ENCODE results near the gene SLC22A3. TPM values are rescaled to one million over a fixed set of nuclear protein-coding genes. Genes with fewer than 3 reads are reported as not detected.

SLC22A3 gene
- total RNA-seq, 1 experiment from 2014 or later = 0.07 TPM

GRCh38 chr6:160428069-160428430 lies 79.9 kb downstream of the SLC22A3 start:
- DNase-seq (ENCODE audit: low read depth, low spot score) (no peak), ATAC-seq (no peak)
- Histone ChIP-seq H3K4me3 (replicated peaks in 1 of 2; ENCODE audit: low read depth in 1 of 2, low read length in 2 of 2) (no peak overlapping the region), H3K27ac (ENCODE audit: low read depth, low read length) (no peak overlapping the region), H4K20me1 (ENCODE audit: insufficient read depth) (no peaks in the 10 kb centered on the region), H3K9me3 (ENCODE audit: control insufficient read depth in 1 of 2, insufficient read depth in 1 of 2, low read depth in 1 of 2, low read length in 2 of 2) (no peaks in the 10 kb centered on the region), H2AFZ (ENCODE audit: low read depth, low read length, poor library complexity, severe bottlenecking) (no peak overlapping the region), H3K9ac (ENCODE audit: low read length) (no peak overlapping the region), H3K36me3 (ENCODE audit: control insufficient read depth in 1 of 2, insufficient read depth in 2 of 2, low read length in 2 of 2) (no peaks in the 10 kb centered on the region), H3K4me1 (ENCODE audit: control insufficient read depth in 1 of 2, insufficient read depth in 2 of 2, low read length in 2 of 2) (peaks cover 0 to 10% of the 10 kb centered on the region in 2 experiments; a peak in 2 of 4 replicates), H3K9me2 (ENCODE audit: insufficient read depth) (no peaks in the 10 kb centered on the region), H3K79me2 (ENCODE audit: insufficient read depth, low read length) (no peaks in the 10 kb centered on the region), H3K27me3 (ENCODE audit: insufficient read depth, low read length) (no peaks in the 10 kb centered on the region), H3K4me2 (ENCODE audit: low read length) (no peak overlapping the region)
- intact Hi-C loops (cut with micrococcal nuclease) = no loop called here
- CTCF ChIA-PET = no interaction called here
- POLR2A ChIA-PET = no interaction called here
- no TSS peak for BruUV-seq (replicated peaks)
- RAD21 ChIA-PET (ENCODE audit: low non-redundant PET in 1 of 2, low total read pairs in 2 of 2, uncharacterized antibody in 2 of 2, unreplicated experiment in 2 of 2) = no interaction called here
- no peak for TF ChIP-seq EZH2phosphoT487 (IDR thresholded peaks at IDR 0.05; ENCODE audit: borderline replicate concordance)
- TF ChIP-seq JUND (IDR thresholded peaks at IDR 0.05) = no peak
- no peak for TF ChIP-seq EGR1 (IDR thresholded peaks at IDR 0.05; ENCODE audit: low read depth)
- TF ChIP-seq ATF3 (IDR thresholded peaks at IDR 0.05) = no peak
- TF ChIP-seq SRF (IDR thresholded peaks at IDR 0.05; ENCODE audit: low read depth) = no peak
- no peak for TF ChIP-seq POLR2A (IDR thresholded peaks at IDR 0.05; ENCODE audit: borderline replicate concordance, extremely low read depth, insufficient read depth, insufficient read length)
- no peak for TF ChIP-seq CBX3 (IDR thresholded peaks at IDR 0.05; ENCODE audit: low read depth)
- no peak for TF ChIP-seq EZH2 (IDR thresholded peaks at IDR 0.05)
- no peak for TF ChIP-seq TCF7L2 (IDR thresholded peaks at IDR 0.05; ENCODE audit: borderline replicate concordance, extremely low read depth, insufficient read depth, insufficient read length)
- no peak for TF ChIP-seq CTCF (IDR thresholded peaks at IDR 0.05 in 2 of 3, conservative IDR thresholded peaks at IDR 0.05 in 1 of 3; ENCODE audit: borderline replicate concordance in 1 of 3, insufficient read depth in 1 of 3, low read depth in 2 of 3, low read length in 2 of 3)
- no peak for TF ChIP-seq ZNF274 (IDR thresholded peaks at IDR 0.05; ENCODE audit: low read depth, low read length)
- TF ChIP-seq REST (IDR thresholded peaks at IDR 0.05; ENCODE audit: low read depth) = no peak
- TF ChIP-seq SP1 (IDR thresholded peaks at IDR 0.05; ENCODE audit: low read depth) = no peak
- TF ChIP-seq ZBTB33 (IDR thresholded peaks at IDR 0.05; ENCODE audit: extremely low read depth, insufficient replicate concordance, low read length) = no peak
- no peak for TF ChIP-seq FOSL1 (IDR thresholded peaks at IDR 0.05; ENCODE audit: low read depth)
